GM12878 (cell line): ENCODE measurements around the gene TMEM91. TPM values are rescaled to one million over a fixed set of nuclear protein-coding genes. Genes with fewer than 3 reads are reported as not detected.

Experiments
- ATAC-seq: fragments of 200-7000 bp; cut with Tn5 transposase; 3 replicates; pipeline ENCODE4 v1.9.1; 2020; ENCODE audit warnings: mild to moderate bottlenecking, moderate library complexity
- BruUV-seq: library from RNA; stranded (reverse); fragments of 400-500 nt; replicated peaks from 2 replicates; lab custom pipeline; 2021; lab: Mats Ljungman, UMichigan
- CTCF ChIA-PET: fragments of 300-600 bp; sonication (Branson Sonifier 250); formaldehyde crosslinking; extraction: SDS; loops from one replicate; lab custom pipeline; 2021; ENCODE audit warnings: inconsistent platforms; lab: Yijun Ruan, JAX
- POLR2A ChIA-PET: fragments of 350-600 bp; formaldehyde crosslinking; extraction: SDS; loops from one replicate; lab custom pipeline; 2021; ENCODE audit warnings: inconsistent platforms; lab: Charles Lee
- RAD21 ChIA-PET: fragments of 300-600 bp; sonication (Branson Sonifier 250); formaldehyde crosslinking; loops from one replicate; lab custom pipeline; 2023; ENCODE audit warnings: antibody characterized with exemption; ENCODE audit not compliant: unreplicated experiment; lab: Charles Lee
- SMC1A ChIA-PET: fragments of 300-600 bp; sonication (Branson Sonifier 250); formaldehyde crosslinking; loops from one replicate; lab custom pipeline; 2023; ENCODE audit not compliant: unreplicated experiment, uncharacterized antibody; lab: Charles Lee
- DNase-seq: peaks from one replicate; pipeline ENCODE4 v3.0.0-alpha.2; 2011; ENCODE audit warnings: low read depth, low spot score
- FAIRE-seq: peaks from 3 replicates; lab custom pipeline; 2011; peaks lifted over from hg19 to GRCh38; lab: Jason Lieb, UNC
- H2AFZ ChIP-seq: 2 replicates; pipeline ENCODE4 v1.6.0; 2011; ENCODE audit warnings: low read depth, low read length, control low read depth; ENCODE audit not compliant: control insufficient read depth
- H3K27ac ChIP-seq: 2 replicates; pipeline ENCODE4 v1.5.1; 2011; ENCODE audit warnings: control low read depth; ENCODE audit not compliant: control insufficient read depth, insufficient read depth
- H3K27me3 ChIP-seq, 2 experiments: replicated peaks in 1 of 2; 2 replicates each; pipeline versions ENCODE4 v1.6.0 to v1.6.1; 2011; ENCODE audit warnings: low read length in 1 of 2; ENCODE audit not compliant: control insufficient read depth in 2 of 2, insufficient read depth in 2 of 2
- H3K36me3 ChIP-seq, 2 experiments: 2 replicates each; pipeline ENCODE4 v1.5.1; 2011; ENCODE audit warnings: low read length in 1 of 2; ENCODE audit not compliant: control insufficient read depth in 2 of 2, insufficient read depth in 2 of 2
- H3K4me1 ChIP-seq: 2 replicates; pipeline ENCODE4 v1.6.1; 2011; ENCODE audit warnings: mild to moderate bottlenecking, low read length, moderate library complexity, mixed read lengths; ENCODE audit not compliant: control insufficient read depth, insufficient read depth
- H3K4me2 ChIP-seq: 2 replicates; pipeline ENCODE4 v1.6.0; 2011; ENCODE audit warnings: control low read depth; ENCODE audit not compliant: control insufficient read depth, insufficient read depth
- H3K4me3 ChIP-seq: fragments of 200-600 bp; sonication (generic); 2 replicates; pipeline ENCODE4 v1.5.1; 2016
- H3K79me2 ChIP-seq: 2 replicates; pipeline ENCODE4 v1.6.0; 2011; ENCODE audit warnings: low read length; ENCODE audit not compliant: control insufficient read depth, insufficient read depth
- H3K9ac ChIP-seq: 2 replicates; pipeline ENCODE4 v1.8.0; 2011; ENCODE audit warnings: low read length, control low read depth, mixed read lengths; ENCODE audit not compliant: control insufficient read depth, insufficient read depth
- H3K9me3 ChIP-seq: replicated peaks from 3 replicates; pipeline ENCODE4 v1.5.1; 2011; ENCODE audit warnings: mild to moderate bottlenecking, low read length; ENCODE audit not compliant: control insufficient read depth, insufficient read depth
- H4K20me1 ChIP-seq: 2 replicates; pipeline ENCODE4 v1.6.0; 2011; ENCODE audit not compliant: control insufficient read depth, insufficient read depth
- CHD1 ChIP-seq: IDR thresholded peaks from 2 replicates; pipeline ENCODE4 v1.6.1; 2012; ENCODE audit warnings: low read depth, low read length, improper control_type of control experiment
- FOXK2 ChIP-seq: fragments of 450-650 bp; IDR thresholded peaks from 2 replicates; pipeline ENCODE4 v1.6.1; 2017; ENCODE audit warnings: mild to moderate bottlenecking, moderate library complexity
- HDGF ChIP-seq: fragments of 450-650 bp; IDR thresholded peaks from 2 replicates; pipeline ENCODE4 v1.6.1; 2016; ENCODE audit warnings: antibody characterized with exemption
- MEF2B ChIP-seq: fragments of 450-650 bp; IDR thresholded peaks from 2 replicates; pipeline ENCODE4 v1.6.1; 2018; ENCODE audit warnings: mild to moderate bottlenecking, moderate library complexity; ENCODE audit not compliant: partially characterized antibody, poor library complexity, severe bottlenecking
- MTA3 ChIP-seq: IDR thresholded peaks from 2 replicates; pipeline ENCODE4 v1.6.1; 2012; ENCODE audit warnings: low read length, inconsistent platforms, borderline replicate concordance
- NR2C2 ChIP-seq: IDR thresholded peaks from 2 replicates; pipeline ENCODE4 v1.6.1; 2011; ENCODE audit warnings: borderline replicate concordance, low read depth; ENCODE audit not compliant: control insufficient read depth, insufficient read length
- SKIL ChIP-seq: fragments of 450-650 bp; IDR thresholded peaks from 2 replicates; pipeline ENCODE4 v1.6.1; 2017; ENCODE audit warnings: mild to moderate bottlenecking, low read depth, inconsistent platforms; ENCODE audit not compliant: poor library complexity, severe bottlenecking
- ZNF207 ChIP-seq: fragments of 450-650 bp; IDR thresholded peaks from 2 replicates; pipeline ENCODE4 v1.6.1; 2014; ENCODE audit warnings: antibody characterized with exemption, mild to moderate bottlenecking, borderline replicate concordance
- WGBS: methylation state at CpG from one replicate; pipeline ENCODE4 v1.1.6; 2016; ENCODE audit warnings: low lambda C conversion rate; ENCODE audit not compliant: insufficient replicate concordance, insufficient coverage; ENCODE audit errors: missing lambda C conversion rate; 5-methylcytosine and 5-hydroxymethylcytosine counted together
- in situ Hi-C: fragments of 300-500 bp; cut with MboI; formaldehyde crosslinking; loops from 9 replicates; pipeline ENCODE4 v1.14.3; 2018; ENCODE audit warnings: mixed read lengths
- intact Hi-C: fragments of 100-400 bp; cut with micrococcal nuclease; formaldehyde crosslinking; loops from one replicate; pipeline ENCODE4 v1.14.2; 2022; ENCODE audit not compliant: unreplicated experiment
- polyA plus RNA-seq, 11 experiments: library from polyadenylated mRNA; depleted of rRNA in 4 of 11; unstranded in 6 of 11; stranded (reverse) in 5 of 11; fragments of >200 nt; fragmentation: Nextera tagmentation in 4 of 11; fragmentation: Illumina TruSeq in 1 of 11; extraction: Ambion mirVana in 4 of 11; extraction: Trizol in 1 of 11; gene quantifications; 1 replicate in 1 of 11; 2 replicates in 10 of 11; pipeline versions ENCODE4 v1.2.1 to v1.2.3, GENCODE V29; 2011 to 2016; ENCODE audit warnings: inconsistent platforms in 2 of 11, missing spikeins in 2 of 11, low read depth in 1 of 11
- total RNA-seq, 4 experiments: library from RNA; depleted of rRNA in 3 of 4; stranded (reverse); fragments of >200 nt in 3 of 4; fragmentation: Illumina TruSeq in 1 of 4; extraction: Trizol in 1 of 4; gene quantifications; 2 replicates each; pipeline versions ENCODE4 v1.2.1 to v1.2.3, GENCODE V29; 2013 to 2021
- TF ChIP-seq, protein P1 (sequence below): fragments of 450-650 bp; IDR thresholded peaks from 2 replicates; pipeline ENCODE4 v1.6.1; 2017; ENCODE audit warnings: mild to moderate bottlenecking, moderate library complexity

TMEM91 gene
- total and polyA plus RNA-seq, 10 of the 15 experiments (the other 5 are each of a cell fraction or from before 2014, with no cell fraction given): 1.5 to 5.5 (median 2.7) TPM

DNA sequence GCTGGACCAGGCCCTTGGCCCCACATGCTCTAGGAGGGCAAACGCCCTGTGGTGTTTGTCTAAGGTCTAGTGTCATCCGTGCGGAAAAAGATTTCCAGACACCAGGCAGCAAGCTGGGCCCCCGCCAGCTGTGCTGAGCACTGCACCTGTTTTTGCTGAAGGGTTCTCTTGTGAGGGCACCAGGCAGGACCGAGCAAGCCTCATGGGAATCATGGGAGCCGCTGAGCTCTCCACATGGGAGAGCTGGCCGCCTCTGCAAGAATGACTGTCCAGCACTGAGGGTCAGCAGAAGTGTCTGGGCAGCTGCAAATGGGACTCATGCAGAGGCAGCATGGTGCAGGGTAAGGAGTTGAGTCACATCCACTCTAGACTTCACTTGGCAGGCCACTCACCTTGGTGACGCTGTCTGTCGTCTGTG, 38.8 kb downstream of the TMEM91 start:
- no peak for TF ChIP-seq MTA3
- TF ChIP-seq, protein P1, sequence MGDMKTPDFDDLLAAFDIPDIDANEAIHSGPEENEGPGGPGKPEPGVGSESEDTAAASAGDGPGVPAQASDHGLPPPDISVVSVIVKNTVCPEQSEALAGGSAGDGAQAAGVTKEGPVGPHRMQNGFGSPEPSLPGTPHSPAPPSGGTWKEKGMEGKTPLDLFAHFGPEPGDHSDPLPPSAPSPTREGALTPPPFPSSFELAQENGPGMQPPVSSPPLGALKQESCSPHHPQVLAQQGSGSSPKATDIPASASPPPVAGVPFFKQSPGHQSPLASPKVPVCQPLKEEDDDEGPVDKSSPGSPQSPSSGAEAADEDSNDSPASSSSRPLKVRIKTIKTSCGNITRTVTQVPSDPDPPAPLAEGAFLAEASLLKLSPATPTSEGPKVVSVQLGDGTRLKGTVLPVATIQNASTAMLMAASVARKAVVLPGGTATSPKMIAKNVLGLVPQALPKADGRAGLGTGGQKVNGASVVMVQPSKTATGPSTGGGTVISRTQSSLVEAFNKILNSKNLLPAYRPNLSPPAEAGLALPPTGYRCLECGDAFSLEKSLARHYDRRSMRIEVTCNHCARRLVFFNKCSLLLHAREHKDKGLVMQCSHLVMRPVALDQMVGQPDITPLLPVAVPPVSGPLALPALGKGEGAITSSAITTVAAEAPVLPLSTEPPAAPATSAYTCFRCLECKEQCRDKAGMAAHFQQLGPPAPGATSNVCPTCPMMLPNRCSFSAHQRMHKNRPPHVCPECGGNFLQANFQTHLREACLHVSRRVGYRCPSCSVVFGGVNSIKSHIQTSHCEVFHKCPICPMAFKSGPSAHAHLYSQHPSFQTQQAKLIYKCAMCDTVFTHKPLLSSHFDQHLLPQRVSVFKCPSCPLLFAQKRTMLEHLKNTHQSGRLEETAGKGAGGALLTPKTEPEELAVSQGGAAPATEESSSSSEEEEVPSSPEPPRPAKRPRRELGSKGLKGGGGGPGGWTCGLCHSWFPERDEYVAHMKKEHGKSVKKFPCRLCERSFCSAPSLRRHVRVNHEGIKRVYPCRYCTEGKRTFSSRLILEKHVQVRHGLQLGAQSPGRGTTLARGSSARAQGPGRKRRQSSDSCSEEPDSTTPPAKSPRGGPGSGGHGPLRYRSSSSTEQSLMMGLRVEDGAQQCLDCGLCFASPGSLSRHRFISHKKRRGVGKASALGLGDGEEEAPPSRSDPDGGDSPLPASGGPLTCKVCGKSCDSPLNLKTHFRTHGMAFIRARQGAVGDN: no peak
- TF ChIP-seq CHD1: no peak
- TF ChIP-seq FOXK2: no peak
- TF ChIP-seq MEF2B: no peak
- no peak for TF ChIP-seq SKIL
- TF ChIP-seq HDGF: no peak
- no peak for TF ChIP-seq NR2C2
- TF ChIP-seq ZNF207: no peak
- TF ChIP-seq, all 136 proteins: peak for 0
- no peak for FAIRE-seq
- 94% methylated on average over 9 of the region's 9 CpGs for WGBS
- Histone ChIP-seq H2AFZ (no peak overlapping the region), H3K27ac (no peak overlapping the region), H3K36me3 (peaks cover 6 to 11% of the 10 kb centered on the region in 2 experiments; a peak in 3 of 4 replicates), H3K4me2 (no peak overlapping the region), H3K9me3 (no peaks in the 10 kb centered on the region), H3K4me3 (no peak overlapping the region), H4K20me1 (no peaks in the 10 kb centered on the region), H3K27me3 (no peaks in the 10 kb centered on the region), H3K79me2 (no peaks in the 10 kb centered on the region; the same call in 1 of the 2 replicates), H3K4me1 (peaks cover 2% of the 10 kb centered on the region), H3K9ac (no peak overlapping the region)
- in situ Hi-C loops: no loop called here
- ChIA-PET RAD21 (no interaction called here), SMC1A (interaction anchor here (0.5 kb wide), 1 partner anchor 138 kb away, joined by 3 read pairs; no protein-coding TSS in a partner anchor), POLR2A (no interaction called here), CTCF (no interaction called here)
- no peak for ATAC-seq
- DNase-seq: no peak
- intact Hi-C loops: no loop called here
- no TSS peak for BruUV-seq
